Right lobe of liver (tissue), 4 donors: ENCODE data around the gene TBC1D24.

Experiments
- POLR2A ChIP-seq: fragments of 450-650 bp; IDR thresholded peaks from one replicate; pipeline ENCODE4 v1.6.1; 2017; ENCODE audit warnings: antibody characterized with exemption, mild to moderate bottlenecking
- TF ChIP-seq, protein P1 (sequence below), 4 donors: fragments of 200-600 bp in 3 of 4; fragments of 450-650 bp in 1 of 4; IDR thresholded peaks; one replicate each; pipeline versions ENCODE4 v1.5.1 to v1.8.0; 2016 to 2022; ENCODE audit warnings: antibody characterized with exemption in 4 of 4, mild to moderate bottlenecking in 2 of 4
- donor health status: DM: no; HTN: no; CAD: no.
- donor health status: DM: no; HTN: no; CAD: no.
- donor health status: DM: no; HTN: yes; CAD: no.

DNA sequence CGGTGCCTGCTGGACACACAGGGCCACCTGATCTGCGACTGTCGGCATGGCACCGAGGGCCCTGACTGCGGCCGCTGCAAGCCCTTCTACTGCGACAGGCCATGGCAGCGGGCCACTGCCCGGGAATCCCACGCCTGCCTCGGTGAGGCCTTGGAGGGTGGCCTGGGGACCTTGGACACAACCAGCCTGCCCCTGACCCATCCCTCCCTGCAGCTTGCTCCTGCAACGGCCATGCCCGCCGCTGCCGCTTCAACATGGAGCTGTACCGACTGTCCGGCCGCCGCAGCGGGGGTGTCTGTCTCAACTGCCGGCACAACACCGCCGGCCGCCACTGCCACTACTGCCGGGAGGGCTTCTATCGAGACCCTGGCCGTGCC lies 2.5 kb upstream of the TBC1D24 start:
- TF ChIP-seq POLR2A, result no peak
- TF ChIP-seq, protein P1, sequence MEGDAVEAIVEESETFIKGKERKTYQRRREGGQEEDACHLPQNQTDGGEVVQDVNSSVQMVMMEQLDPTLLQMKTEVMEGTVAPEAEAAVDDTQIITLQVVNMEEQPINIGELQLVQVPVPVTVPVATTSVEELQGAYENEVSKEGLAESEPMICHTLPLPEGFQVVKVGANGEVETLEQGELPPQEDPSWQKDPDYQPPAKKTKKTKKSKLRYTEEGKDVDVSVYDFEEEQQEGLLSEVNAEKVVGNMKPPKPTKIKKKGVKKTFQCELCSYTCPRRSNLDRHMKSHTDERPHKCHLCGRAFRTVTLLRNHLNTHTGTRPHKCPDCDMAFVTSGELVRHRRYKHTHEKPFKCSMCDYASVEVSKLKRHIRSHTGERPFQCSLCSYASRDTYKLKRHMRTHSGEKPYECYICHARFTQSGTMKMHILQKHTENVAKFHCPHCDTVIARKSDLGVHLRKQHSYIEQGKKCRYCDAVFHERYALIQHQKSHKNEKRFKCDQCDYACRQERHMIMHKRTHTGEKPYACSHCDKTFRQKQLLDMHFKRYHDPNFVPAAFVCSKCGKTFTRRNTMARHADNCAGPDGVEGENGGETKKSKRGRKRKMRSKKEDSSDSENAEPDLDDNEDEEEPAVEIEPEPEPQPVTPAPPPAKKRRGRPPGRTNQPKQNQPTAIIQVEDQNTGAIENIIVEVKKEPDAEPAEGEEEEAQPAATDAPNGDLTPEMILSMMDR (IDR thresholded peaks at IDR 0.05), result no peak
